ENCODE measurements around the gene FBXL12.

Gene FBXL12

GRCh38 chr19:9842834-9843625, 24.2 kb upstream of the FBXL12 start (continued):
- TF ChIP-seq SP7 (tag by site-specific recombination; IDR thresholded peaks at IDR 0.05) (no peak), ZNF513 (tag by site-specific recombination; IDR thresholded peaks at IDR 0.05) (no peak), KLF7 (tag by site-specific recombination; IDR thresholded peaks at IDR 0.05; ENCODE audit: borderline replicate concordance) (no peak), KLF17 (tag by site-specific recombination; IDR thresholded peaks at IDR 0.05) (no peak), GLI2 (tag by site-specific recombination; IDR thresholded peaks at IDR 0.05; ENCODE audit: borderline replicate concordance, low read depth) (no peak), ZNF692 (tag by site-specific recombination; IDR thresholded peaks at IDR 0.05) (no peak), ZNF639 (tag by site-specific recombination; IDR thresholded peaks at IDR 0.05) (no peak), ZNF701 (tag by site-specific recombination; IDR thresholded peaks at IDR 0.05) (no peak), ZNF423 (tag by site-specific recombination; IDR thresholded peaks at IDR 0.05) (no peak), ZNF670 (tag by site-specific recombination; IDR thresholded peaks at IDR 0.05; ENCODE audit: low read depth) (no peak), ZBTB20 (tag by site-specific recombination; IDR thresholded peaks at IDR 0.05) (no peak)

- CTCF ChIA-PET = interaction anchor here (1.5 kb wide), 1 partner anchor 21 kb away, joined by 3 read pairs; no protein-coding TSS in a partner anchor
- Histone ChIP-seq H3K9me3 (ENCODE audit: control insufficient read depth, insufficient read depth, low read depth, low read length) (no peaks in the 10 kb centered on the region), H3K36me3 (ENCODE audit: control insufficient read depth in 2 of 2, insufficient read depth in 1 of 2, low read length in 2 of 2) (peaks cover 45 to 72% of the 10 kb centered on the region in 2 experiments), H3K27ac (ENCODE audit: extremely low read depth, low read depth, low read length) (no peak overlapping the region), H3K4me1 (ENCODE audit: control insufficient read depth, insufficient read depth, low read length) (no peaks in the 10 kb centered on the region), H3K4me3 (ENCODE audit: low read depth, low read length) (no peak overlapping the region)
- POLR2A ChIA-PET = interaction anchor here (0.9 kb wide), 1 partner anchor 13 kb away, joined by 5 read pairs; no protein-coding TSS in a partner anchor
- TF ChIP-seq ZNF248 (tag by site-specific recombination; IDR thresholded peaks at IDR 0.05) (no peak), ZNF830 (tag by site-specific recombination; IDR thresholded peaks at IDR 0.05; ENCODE audit: low read depth) (no peak), PRDM10 (tag by site-specific recombination; IDR thresholded peaks at IDR 0.05) (no peak), ZNF354C (tag by site-specific recombination; IDR thresholded peaks at IDR 0.05; ENCODE audit: borderline replicate concordance, low read depth) (no peak), TRIM28 (IDR thresholded peaks at IDR 0.05; ENCODE audit: borderline replicate concordance, low read length) (no peak), ZSCAN30 (tag by site-specific recombination; IDR thresholded peaks at IDR 0.05) (no peak), ZBTB21 (tag by site-specific recombination; IDR thresholded peaks at IDR 0.05) (no peak), ZBTB20 (tag by site-specific recombination; IDR thresholded peaks at IDR 0.05) (no peak), ZBTB26 (tag by site-specific recombination; optimal IDR thresholded peaks at IDR 0.05) (no peak), ZNF670 (tag by site-specific recombination; IDR thresholded peaks at IDR 0.05; ENCODE audit: low read depth) (no peak), YY2 (tag by site-specific recombination; IDR thresholded peaks at IDR 0.05) (no peak), ZNF140 (tag by site-specific recombination; IDR thresholded peaks at IDR 0.05) (no peak), ZNF530 (tag by site-specific recombination; IDR thresholded peaks at IDR 0.05; ENCODE audit: low read depth) (no peak), ZNF792 (tag by site-specific recombination; IDR thresholded peaks at IDR 0.05) (no peak)
Observed at GRCh38 chr19:9839415-9839814, 20.5 kb upstream of the FBXL12 start.
